ENCODE measurements around the gene P2RX2. TPM values are rescaled to one million over a fixed set of nuclear protein-coding genes. Genes with fewer than 3 reads are reported as not detected.
A peak's percentile ranks its signal among the peaks of the same experiment; 100 is the strongest.

Gene P2RX2
- total RNA-seq, 5 donors from 2014 or later (not counting 1 experiment from before 2014, with no cell fraction given) = not detected

- Histone ChIP-seq H3K36me3 (ENCODE audit: control insufficient read depth in 2 of 2, extremely low read depth in 1 of 2, insufficient read depth in 1 of 2, low read length in 1 of 2) (peaks cover 14 to 30% of the 10 kb centered on the region in 2 donors), H3K4me1 (ENCODE audit: control insufficient read depth in 1 of 2, extremely low read depth in 1 of 2, insufficient read depth in 2 of 2, low read length in 2 of 2) (no peaks in the 10 kb centered on the region), H3K9me3 (no peaks in the 10 kb centered on the region), H3K27ac (ENCODE audit: low read length) (no peak overlapping the region), H3K4me3 (ENCODE audit: control insufficient read depth in 1 of 2, extremely low read depth in 1 of 2, low read length in 1 of 2) (no peak overlapping the region), H3K27me3 (replicated peaks in 1 of 2; ENCODE audit: control insufficient read depth in 2 of 2, extremely low read depth in 1 of 2, insufficient read depth in 2 of 2, low read length in 1 of 2) (no peaks in the 10 kb centered on the region)
- POLR2A ChIA-PET = no interaction called here
- Mint-ChIP-seq H3K4me1 (no peaks in the 10 kb centered on the region), H3K36me3 (peaks cover 52% of the 10 kb centered on the region), H3K27ac (no peak overlapping the region), H3K27me3 (no peaks in the 10 kb centered on the region), H3K9me3 (no peaks in the 10 kb centered on the region), H3K4me3 (no peak overlapping the region)
- ATAC-seq (replicated peaks in 1 of 4) (no peak), DNase-seq (no peak)
- CTCF ChIA-PET = no interaction called here
- 93% methylated on average over 24 of the region's 27 CpGs for WGBS (ENCODE audit: insufficient coverage)
Measured at GRCh38 chr12:132649226-132649945, 30.8 kb downstream of the P2RX2 start.

DNA sequence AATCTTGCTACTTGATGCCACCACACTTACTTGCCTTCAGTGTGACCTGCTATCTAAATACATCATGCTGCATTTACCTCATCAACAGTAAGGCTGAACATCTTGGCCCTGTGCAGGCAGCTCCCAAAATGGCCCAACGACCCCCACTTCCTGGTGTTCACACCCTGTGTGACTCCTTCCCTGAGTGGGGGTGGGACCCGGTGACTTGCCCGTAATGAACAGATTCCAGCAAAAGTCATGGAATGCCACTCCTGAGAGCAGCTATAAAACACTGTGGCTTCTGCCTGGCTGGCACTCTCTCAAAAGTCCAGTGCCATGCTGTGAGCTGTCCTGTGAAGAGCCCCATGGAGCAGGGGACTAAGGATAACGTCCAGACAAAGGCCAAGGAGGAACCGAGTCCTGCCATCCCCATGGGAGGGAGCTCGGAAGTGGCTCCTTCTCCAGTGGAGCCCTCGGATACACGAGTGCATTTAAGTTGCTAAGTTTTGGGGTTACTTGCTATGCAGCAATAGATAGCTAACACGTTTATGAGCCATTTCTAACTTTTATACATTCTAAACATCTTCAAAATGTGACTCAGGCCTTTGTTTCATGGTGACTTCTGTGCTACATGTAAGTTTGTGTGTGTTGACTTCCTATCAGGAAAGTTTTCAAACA, 33.0 kb downstream of the P2RX2 start:
- WGBS (ENCODE audit: insufficient coverage) = 78% methylated on average over 5 of the region's 9 CpGs
- no peaks in the 10 kb centered on the region for H3K9me3 ChIP-seq
- no peaks in the 10 kb centered on the region for H3K9me3 Mint-ChIP-seq
- ATAC-seq (replicated peaks in 1 of 4) (no peak), DNase-seq (no peak)
- no peaks in the 10 kb centered on the region for H3K4me1 ChIP-seq (ENCODE audit: control insufficient read depth in 1 of 2, extremely low read depth in 1 of 2, insufficient read depth in 2 of 2, low read length in 2 of 2)
- H3K27me3 ChIP-seq (replicated peaks in 1 of 2; ENCODE audit: control insufficient read depth in 2 of 2, extremely low read depth in 1 of 2, insufficient read depth in 2 of 2, low read length in 1 of 2) = no peaks in the 10 kb centered on the region
- CTCF ChIA-PET = interaction anchor here in 1 of 2 donors (0.6 kb wide), 1 partner anchor 25 kb away, joined by 3 read pairs; no protein-coding TSS in a partner anchor
- no peak overlapping the region for H3K27ac ChIP-seq (ENCODE audit: low read length)
- no peaks in the 10 kb centered on the region for H3K4me1 Mint-ChIP-seq
- H3K4me3 ChIP-seq (ENCODE audit: control insufficient read depth in 1 of 2, extremely low read depth in 1 of 2, low read length in 1 of 2) = no peak overlapping the region
- H3K36me3 Mint-ChIP-seq = peaks cover 51% of the 10 kb centered on the region
- POLR2A ChIA-PET = no interaction called here
- peaks cover 10 to 42% of the 10 kb centered on the region in 2 donors for H3K36me3 ChIP-seq (ENCODE audit: control insufficient read depth in 2 of 2, extremely low read depth in 1 of 2, insufficient read depth in 1 of 2, low read length in 1 of 2)
- no peak overlapping the region for H3K4me3 Mint-ChIP-seq
- no peak overlapping the region for H3K27ac Mint-ChIP-seq
- H3K27me3 Mint-ChIP-seq = no peaks in the 10 kb centered on the region

GRCh38 chr12:132653567-132654290, 35.2 kb downstream of the P2RX2 start:
- ChIA-PET POLR2A (no interaction called here), CTCF (no interaction called here)
- DNase-seq (no peak), ATAC-seq (replicated peaks in 1 of 4) (no peak)
- Histone ChIP-seq H3K9me3 (no peaks in the 10 kb centered on the region), H3K27ac (ENCODE audit: low read length) (no peak overlapping the region), H3K36me3 (ENCODE audit: control insufficient read depth in 2 of 2, extremely low read depth in 1 of 2, insufficient read depth in 1 of 2, low read length in 1 of 2) (peaks cover 11 to 51% of the 10 kb centered on the region in 2 donors), H3K27me3 (replicated peaks in 1 of 2; ENCODE audit: control insufficient read depth in 2 of 2, extremely low read depth in 1 of 2, insufficient read depth in 2 of 2, low read length in 1 of 2) (no peaks in the 10 kb centered on the region), H3K4me3 (ENCODE audit: control insufficient read depth in 1 of 2, extremely low read depth in 1 of 2, low read length in 1 of 2) (no peak overlapping the region), H3K4me1 (ENCODE audit: control insufficient read depth in 1 of 2, extremely low read depth in 1 of 2, insufficient read depth in 2 of 2, low read length in 2 of 2) (no peaks in the 10 kb centered on the region)
- Mint-ChIP-seq H3K4me3 (no peak overlapping the region), H3K36me3 (peaks cover 57% of the 10 kb centered on the region), H3K4me1 (peaks cover 0 to 2% (median 0%) of the 10 kb centered on the region in 3 donors), H3K27me3 (no peaks in the 10 kb centered on the region), H3K27ac (no peak overlapping the region), H3K9me3 (no peaks in the 10 kb centered on the region)
- WGBS (ENCODE audit: insufficient coverage) = no CpG with 5 or more reads among the region's 7 CpGs

GRCh38 chr12:132657004-132657727, 38.6 kb downstream of the P2RX2 start:
- Mint-ChIP-seq H3K27ac (peak overlapping the region in 1 of 2 donors; percentile 48), H3K36me3 (peaks cover 57% of the 10 kb centered on the region), H3K4me1 (peaks cover 6 to 21% (median 19%) of the 10 kb centered on the region in 3 donors), H3K4me3 (no peak overlapping the region), H3K27me3 (no peaks in the 10 kb centered on the region), H3K9me3 (no peaks in the 10 kb centered on the region)
- CTCF ChIA-PET = no interaction called here
- H3K9me3 ChIP-seq = no peaks in the 10 kb centered on the region
- DNase-seq (no peak), ATAC-seq (replicated peaks in 1 of 4) (no peak)
- H3K27ac ChIP-seq (ENCODE audit: low read length) = no peak overlapping the region
- H3K27me3 ChIP-seq (replicated peaks in 1 of 2; ENCODE audit: control insufficient read depth in 2 of 2, extremely low read depth in 1 of 2, insufficient read depth in 2 of 2, low read length in 1 of 2) = no peaks in the 10 kb centered on the region
- peaks cover 7 to 11% of the 10 kb centered on the region in 2 experiments for H3K4me1 ChIP-seq (ENCODE audit: control insufficient read depth in 1 of 2, extremely low read depth in 1 of 2, insufficient read depth in 2 of 2, low read length in 2 of 2)
- peaks cover 5 to 64% of the 10 kb centered on the region in 2 donors for H3K36me3 ChIP-seq (ENCODE audit: control insufficient read depth in 2 of 2, extremely low read depth in 1 of 2, insufficient read depth in 1 of 2, low read length in 1 of 2)
- no peak overlapping the region for H3K4me3 ChIP-seq (ENCODE audit: control insufficient read depth in 1 of 2, extremely low read depth in 1 of 2, low read length in 1 of 2)
- 94% methylated on average over 8 of the region's 12 CpGs for WGBS (ENCODE audit: insufficient coverage)
- POLR2A ChIA-PET = no interaction called here

DNA sequence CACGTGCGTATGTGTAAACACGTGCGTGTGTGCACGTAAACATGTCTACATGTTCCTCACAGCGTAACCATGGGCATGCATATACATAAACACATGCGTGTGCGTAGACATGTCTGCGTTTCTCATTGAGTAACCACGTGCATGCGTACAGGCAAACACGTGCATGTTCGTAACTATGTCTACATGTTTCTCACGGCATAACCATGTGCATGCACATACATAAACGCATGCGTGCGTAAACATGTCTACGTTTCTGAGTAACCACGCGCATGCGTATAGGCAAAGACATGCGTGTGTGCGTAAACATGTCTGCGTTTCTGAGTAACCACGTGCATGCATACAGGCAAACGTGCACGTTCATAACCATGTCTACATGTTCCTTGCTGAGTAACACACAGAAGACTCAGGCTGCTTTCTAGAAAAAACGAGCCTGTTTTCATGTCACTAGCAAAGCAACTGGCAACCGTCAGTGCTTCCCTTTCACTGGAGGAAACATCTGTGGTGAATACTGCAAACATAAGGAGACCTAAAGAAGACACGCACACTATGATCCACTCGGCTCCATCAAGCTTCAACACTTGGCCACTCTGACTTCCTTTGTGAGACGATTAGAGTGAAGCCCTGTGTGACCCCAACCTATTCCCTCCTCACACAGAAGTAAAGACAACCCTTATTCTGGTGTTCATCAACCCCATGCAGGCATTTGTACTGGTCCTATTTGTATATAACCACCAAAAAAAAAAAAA, 39.7 kb downstream of the P2RX2 start:
- no peaks in the 10 kb centered on the region for H3K27me3 ChIP-seq (replicated peaks in 1 of 2; ENCODE audit: control insufficient read depth in 2 of 2, extremely low read depth in 1 of 2, insufficient read depth in 2 of 2, low read length in 1 of 2)
- H3K9me3 ChIP-seq = no peaks in the 10 kb centered on the region
- peak overlapping the region in 1 of 2 donors; percentile 58 for H3K27ac Mint-ChIP-seq
- 89% methylated on average over 29 of the region's 32 CpGs for WGBS (ENCODE audit: insufficient coverage)
- H3K27ac ChIP-seq (ENCODE audit: low read length) = no peak overlapping the region
- no peak for DNase-seq
- H3K36me3 ChIP-seq (ENCODE audit: control insufficient read depth in 2 of 2, extremely low read depth in 1 of 2, insufficient read depth in 1 of 2, low read length in 1 of 2) = peaks cover 5 to 75% of the 10 kb centered on the region in 2 donors
- peaks cover 13 to 17% of the 10 kb centered on the region in 2 experiments for H3K4me1 ChIP-seq (ENCODE audit: control insufficient read depth in 1 of 2, extremely low read depth in 1 of 2, insufficient read depth in 2 of 2, low read length in 2 of 2)
- H3K4me1 Mint-ChIP-seq = peaks cover 13 to 29% (median 29%) of the 10 kb centered on the region in 3 donors
- ChIA-PET CTCF (no interaction called here), POLR2A (no interaction called here)
- peaks cover 61% of the 10 kb centered on the region for H3K36me3 Mint-ChIP-seq
- ATAC-seq (replicated peaks in 1 of 4) = no peak
- no peak overlapping the region for H3K4me3 ChIP-seq (ENCODE audit: control insufficient read depth in 1 of 2, extremely low read depth in 1 of 2, low read length in 1 of 2)
- no peaks in the 10 kb centered on the region for H3K9me3 Mint-ChIP-seq
- no peak overlapping the region for H3K4me3 Mint-ChIP-seq
- no peaks in the 10 kb centered on the region for H3K27me3 Mint-ChIP-seq
